D341Med (cell line): ENCODE results near the gene OSBPL3.

Source experiments
- DNase-seq: peaks from one replicate; pipeline ENCODE4 v3.0.0; 2012; ENCODE audit warnings: low spot score

Gene OSBPL3

DNA sequence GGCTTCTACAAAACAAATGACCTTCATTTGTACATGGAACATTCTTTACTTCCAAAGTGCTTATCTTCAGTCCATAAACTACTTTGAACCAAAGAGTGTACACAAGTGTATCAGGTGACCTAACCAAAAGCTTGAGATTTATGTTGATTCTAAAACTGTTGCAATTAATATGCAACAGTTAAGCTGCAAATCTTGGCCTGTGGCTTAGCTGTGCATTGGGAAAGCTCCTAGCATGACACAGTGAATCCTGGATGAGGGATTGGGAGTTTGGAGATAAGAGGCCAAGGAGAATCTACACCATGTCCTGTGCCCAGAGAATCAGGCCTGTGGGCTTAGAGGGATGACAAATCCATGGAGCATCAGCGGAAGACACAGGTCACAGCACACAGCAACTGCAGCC is 117.5 kb downstream of the OSBPL3 start:
- DNase-seq, result no peak

DNA sequence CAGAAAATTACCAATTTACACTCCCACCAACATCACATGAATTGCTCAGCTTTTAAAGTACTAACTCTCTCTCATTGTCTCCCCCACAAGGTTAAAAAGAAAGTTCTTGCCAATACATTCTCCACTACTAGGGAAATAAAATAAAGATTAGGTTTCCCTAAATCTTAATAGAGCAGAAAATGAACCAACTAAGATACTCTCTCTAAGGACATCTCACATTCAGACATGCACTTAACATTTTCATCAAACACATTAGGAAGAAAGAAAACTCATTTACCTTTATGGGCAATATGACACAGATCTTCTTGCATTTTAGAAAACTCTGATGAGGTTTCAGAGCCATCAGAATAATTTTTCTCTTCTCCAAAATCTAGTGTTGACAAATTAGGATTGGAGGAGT is 118.6 kb downstream of the OSBPL3 start:
- DNase-seq, result no peak

DNA sequence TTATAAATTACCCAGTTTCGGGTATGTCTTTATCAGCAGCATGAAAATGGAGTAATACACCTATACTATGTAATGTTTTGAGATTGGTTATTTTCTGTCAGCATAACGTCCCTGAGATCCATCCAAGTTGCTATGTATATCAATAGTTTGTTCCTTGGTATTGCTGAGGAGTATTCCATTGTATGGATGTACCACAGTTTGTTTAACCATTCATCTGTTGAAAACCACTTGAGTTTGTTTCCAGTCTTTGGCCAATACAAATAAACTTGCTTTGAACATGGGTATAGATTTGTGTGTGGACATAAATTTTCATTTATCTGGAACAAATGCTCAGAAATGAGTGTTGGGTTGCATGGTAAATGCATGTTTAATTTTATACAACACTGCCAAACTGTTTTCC is 119.4 kb downstream of the OSBPL3 start:
- no peak for DNase-seq

DNA sequence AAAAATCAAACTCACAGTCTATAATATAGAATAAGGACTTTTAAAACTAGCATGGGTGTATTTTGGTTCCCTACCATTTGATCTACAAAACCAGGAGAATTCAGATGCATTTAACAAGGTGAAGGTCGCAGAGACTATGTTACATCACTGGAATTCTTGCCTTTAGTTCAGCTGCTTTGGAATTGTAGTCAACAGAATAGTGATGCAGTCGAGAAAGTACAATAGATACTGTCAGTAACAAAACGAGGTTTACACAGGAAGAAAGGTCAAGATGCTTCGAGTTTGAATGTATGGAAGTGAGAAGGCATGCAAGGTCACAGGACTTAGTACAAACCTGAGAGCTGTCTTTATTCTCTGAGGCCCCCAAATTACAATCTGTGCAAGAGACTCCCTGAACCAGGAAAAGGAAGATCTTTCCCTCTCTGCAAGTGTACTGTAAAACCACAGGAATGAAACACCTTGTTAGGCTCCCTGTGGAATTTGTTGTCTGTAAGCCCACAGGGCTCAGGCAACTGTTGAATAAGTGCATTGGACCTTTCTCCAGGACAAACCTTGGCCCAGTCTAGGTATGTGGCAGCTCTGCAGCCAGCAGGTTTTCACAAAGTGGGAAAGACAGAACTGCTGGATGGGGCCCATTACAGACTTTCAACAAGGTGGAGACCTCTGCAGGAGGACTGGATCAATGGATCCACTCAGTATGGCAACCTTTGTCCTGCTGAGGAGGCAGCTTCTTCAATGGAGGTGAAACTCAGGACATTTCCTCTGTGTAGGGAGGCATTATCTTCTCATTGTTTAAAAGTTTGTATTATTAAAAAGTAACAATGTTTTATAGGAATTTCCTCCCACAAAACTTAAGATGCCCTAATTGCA is 121.6 kb downstream of the OSBPL3 start:
- DNase-seq, result no peak

DNA sequence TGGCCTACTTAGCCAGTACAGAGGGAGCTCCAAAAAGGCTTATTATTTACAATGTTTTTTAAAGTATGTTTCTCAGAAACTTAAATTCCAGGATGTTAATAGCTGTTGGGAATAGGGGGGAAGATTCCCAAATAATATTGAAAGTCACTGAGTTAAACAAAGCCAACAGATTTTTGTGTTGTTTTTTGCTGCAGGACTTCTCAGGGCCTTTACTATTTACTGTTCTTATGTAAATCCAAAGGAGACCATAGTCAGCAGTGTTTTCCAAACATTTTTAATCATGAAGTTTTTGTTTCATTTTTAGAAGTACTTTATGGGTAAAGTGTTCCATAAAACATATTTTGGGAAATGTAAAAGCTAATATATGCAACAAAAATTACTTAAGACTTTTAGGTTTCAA is 122.4 kb downstream of the OSBPL3 start:
- DNase-seq, result no peak

DNA sequence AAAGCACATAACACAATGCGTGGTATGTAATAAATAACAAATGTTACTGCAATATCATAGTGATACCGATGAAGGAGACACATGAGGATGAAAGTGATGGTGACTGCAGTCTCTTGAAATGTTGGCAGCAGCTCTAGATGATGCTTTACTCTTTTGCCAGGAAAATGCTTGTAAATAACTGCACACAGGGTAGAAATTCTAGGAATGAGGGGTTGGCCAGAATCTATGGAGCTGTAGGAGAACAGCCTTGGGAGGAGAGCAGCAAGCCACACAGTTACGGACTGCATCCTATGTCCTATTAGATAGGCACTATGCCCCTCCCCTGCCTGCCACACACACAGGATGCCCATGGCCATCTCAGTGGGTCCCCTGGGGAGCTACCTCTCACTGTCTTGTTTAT is 125.1 kb downstream of the OSBPL3 start:
- no peak for DNase-seq

DNA sequence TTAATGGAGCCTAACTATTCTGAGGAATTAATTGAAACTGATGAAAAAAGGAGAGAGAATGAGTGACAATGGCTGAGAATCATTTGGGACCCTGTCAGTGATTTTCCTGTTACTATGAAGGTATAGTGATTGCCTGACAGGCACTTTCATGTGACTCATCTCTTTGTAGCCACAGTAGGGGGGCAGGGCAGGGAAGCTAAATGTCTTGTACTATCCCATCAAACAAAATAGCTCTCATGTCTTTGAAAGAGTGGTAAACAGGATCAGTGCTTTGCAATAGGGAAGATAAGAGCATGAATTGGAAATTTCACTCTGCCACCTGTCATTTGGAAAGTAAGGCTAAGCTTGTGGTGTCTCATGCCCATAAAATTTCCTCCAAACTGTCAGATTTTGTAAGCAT is 128.2 kb downstream of the OSBPL3 start:
- DNase-seq, result no peak

DNA sequence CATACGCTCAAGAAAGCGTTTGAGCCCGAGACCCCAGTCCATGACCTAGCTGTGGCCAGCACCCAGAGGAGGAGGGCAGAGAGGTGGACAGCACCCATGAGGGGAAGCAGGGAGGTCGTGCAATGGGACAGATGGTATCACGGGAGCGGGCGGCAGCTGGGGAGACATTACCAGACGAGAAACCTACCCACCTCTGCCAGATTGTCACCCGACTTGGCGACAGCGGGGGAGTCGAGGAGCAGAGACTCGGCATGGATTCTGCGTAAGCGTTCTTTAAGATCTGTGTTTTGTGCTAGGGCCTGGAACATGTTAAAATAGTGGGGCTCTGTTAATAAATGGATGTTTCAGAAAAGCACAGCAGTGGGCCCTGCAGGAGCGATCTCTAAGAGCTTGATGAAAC is 131.1 kb downstream of the OSBPL3 start:
- DNase-seq, result no peak

DNA sequence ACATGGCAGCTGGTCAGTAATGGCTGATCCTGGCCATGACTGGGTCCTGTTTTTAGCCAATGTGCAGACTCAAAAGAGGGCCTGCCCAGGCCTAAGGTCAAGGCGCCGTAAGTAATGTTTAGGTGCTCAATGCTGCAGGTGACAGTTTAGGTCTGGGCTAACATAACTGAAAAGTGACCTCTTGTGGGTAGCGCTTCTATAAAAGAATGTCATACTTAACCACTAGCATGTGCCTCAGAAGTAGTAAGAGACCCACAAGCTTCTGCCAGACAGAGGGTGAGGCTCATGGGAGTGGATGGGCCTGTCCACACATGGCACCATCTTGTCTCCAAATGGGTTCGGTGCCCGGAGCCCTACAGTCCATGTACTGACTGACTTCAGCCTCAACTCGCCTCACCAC is 132.2 kb downstream of the OSBPL3 start:
- no peak for DNase-seq

DNA sequence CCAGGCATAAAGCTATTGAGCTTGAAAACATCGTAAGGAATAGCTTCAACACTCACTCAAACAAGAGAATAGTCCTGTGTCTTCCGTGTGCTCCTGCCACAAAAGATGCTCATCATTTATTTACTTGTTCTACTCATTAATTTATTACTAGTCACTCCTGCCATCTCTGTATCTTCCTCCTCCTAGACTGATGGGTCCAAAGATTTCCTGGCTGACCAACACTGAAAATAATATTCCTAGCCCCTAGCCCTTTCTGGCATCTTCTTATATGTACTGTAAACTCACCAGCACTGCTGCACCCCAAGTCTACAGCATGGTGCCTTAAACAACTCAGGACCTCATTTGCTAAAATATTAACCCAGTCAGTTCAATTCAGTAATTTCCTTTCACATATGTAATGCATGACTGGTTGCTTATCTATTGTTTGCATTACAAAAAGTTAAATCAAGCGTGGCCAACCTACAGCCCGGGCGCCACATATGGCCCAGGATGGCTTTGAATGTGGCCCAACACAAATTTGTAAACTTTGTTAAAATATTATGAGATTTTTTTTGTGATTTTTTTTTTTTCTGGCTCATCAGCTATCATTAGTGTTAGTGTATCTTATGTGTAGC is 136.1 kb downstream of the OSBPL3 start:
- DNase-seq, result no peak

DNA sequence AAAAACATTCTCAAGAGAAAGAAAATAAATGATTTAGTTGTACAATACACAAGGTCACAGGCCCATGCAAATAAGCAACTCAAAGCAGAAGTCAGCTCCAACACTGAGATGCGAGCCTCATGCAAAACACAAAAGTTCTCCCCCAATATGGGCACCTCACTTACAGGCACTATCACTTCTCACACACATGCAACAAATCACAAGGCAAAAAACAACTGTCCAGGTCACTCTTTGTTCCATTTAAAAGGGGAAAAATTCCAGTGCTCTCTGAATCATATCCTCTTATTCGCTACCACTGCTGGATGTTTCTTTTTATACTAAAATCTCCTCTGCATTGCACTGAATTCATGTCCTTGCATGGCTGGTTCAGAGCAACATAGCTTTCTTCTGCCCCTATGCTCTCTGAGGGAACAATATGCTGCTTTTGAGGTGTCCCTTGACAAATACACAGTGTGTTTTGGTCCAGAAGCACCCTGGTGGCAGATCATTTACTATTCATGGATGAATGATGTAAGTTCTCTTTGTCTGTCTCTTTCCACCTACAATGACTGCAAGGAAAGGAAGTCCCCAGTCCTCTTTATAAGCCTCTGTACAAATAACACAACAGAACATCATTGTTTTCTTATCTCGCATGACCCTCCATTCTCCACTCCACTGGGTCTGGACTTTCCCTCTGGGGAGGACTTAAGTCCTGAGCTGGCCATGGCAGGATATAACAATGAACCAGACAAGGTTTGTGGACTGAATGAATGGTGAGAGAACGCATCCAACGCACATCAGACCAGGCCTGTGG is 137.3 kb downstream of the OSBPL3 start:
- DNase-seq, result no peak

DNA sequence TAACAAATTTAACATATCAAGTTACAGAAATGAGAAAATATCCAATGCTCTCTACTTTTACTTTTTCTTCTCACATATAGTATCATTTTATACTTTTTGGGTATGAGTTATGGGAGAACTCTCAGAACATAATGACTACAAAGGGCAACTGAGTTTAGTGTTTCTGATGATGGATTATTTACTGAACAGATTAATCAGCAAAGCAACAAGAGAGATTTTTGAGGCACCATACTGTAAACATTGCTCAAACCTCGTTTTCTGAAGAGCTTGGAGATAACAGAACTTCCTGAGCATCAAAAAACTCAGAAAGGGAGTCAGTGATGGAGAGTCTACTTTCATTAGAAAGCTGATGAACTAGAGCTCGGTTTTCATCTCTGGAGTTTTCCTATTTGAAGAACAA is 137.9 kb downstream of the OSBPL3 start:
- no peak for DNase-seq

DNA sequence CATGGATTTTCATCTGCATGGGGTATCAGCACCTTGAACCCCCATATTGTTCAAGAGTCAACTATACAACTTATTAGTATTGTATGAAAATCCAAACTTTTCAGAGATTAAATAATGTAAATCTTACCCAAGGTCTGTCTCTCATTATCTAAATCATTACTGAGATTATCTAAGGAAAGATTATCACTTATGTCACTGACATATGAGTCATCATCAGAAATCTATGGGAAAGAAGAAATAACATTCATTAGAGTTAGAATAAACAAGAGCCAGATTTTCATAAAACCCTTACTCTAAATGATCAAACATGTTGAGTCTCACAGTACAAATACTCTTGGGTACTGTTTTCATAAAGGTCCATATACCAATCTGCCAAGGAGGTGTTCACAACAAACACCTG is 139.4 kb downstream of the OSBPL3 start:
- no peak for DNase-seq

DNA sequence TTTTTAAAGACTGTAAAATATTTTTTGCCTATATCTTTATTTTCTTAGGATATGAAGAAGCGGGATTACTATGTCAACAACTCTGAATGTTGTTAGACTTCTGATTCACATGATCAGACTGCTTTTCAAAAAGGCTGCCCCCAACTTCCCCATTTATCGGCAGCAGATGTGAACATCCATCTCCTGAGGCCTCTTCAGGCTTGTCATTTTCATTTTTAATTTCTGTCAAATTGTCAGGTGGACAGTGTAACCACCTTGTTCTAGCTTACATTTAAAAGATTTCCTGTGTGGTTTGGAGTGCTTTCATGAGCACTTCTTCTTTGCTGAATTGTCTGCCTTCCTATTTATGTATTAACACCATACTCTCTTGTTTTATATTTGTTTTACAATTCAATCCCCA is 143.9 kb downstream of the OSBPL3 start:
- no peak for DNase-seq

DNA sequence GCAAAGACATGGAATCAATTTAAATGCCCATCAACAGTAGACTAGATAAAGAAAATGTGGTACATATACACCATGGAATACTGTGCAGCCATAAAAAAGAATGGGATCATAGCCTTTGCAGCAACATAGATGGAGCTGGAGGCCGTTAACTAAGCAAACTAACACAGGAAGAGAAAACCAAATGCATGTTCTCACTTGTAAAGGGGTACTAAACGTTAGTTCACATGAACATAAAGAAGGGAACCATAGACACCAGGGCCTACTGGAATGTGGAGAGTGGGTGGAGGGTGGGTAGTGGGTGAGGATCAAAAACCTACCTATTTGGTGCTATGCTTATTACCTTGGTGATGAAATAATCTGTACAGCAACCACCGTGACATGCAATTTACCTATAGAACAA is 144.3 kb downstream of the OSBPL3 start:
- no peak for DNase-seq

DNA sequence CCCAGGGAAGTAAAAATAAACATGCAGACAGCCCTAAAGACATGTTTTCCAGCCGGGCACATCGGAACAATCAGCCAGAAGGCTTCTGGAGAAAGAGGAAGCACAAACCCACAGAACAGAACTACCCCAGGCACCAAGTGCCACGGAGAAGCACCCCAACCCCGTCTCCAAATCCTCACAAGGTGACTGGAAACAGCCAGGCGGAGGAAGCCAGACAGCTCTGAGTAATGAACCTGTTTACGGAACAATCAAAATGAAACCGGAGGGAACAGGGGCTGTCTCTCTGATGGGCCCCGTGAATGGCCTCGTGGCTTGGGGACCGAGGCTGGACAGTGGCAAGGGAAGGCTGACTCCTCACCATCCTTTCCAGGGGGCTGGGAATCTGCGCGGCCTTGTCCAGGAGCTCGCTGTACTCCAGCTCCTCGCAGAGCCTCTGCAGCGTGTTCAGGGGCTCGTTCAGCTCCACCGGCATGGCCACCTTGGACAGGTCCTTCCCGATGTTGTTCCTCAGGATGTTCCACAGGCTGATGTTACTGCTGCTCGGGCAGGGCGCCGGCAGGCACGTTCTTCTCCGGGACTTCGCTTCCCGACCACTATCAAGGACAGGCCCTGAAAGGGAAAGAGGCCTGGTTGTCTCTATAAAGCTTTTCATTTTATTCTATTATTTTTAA is 145.7 kb downstream of the OSBPL3 start:
- no peak for DNase-seq

DNA sequence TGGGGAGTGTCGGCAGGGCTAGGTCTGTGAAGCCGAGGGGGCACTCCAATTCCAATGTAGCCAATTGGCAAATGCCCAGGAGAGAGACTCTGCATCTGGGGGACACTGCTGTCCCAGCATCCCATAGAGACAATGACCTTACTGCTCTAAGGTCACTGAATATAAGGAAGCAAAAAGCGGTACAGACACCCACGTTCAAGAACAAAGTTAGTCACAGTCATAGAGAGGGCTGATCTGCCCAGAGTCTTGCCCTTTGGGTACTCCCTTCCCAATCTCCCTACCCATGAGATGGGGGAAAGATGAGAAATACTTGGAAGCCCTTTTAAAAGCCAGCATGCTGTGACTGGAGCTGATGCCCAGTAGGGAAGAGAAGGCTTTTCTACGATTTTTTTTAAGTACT is 146.4 kb downstream of the OSBPL3 start:
- no peak for DNase-seq

DNA sequence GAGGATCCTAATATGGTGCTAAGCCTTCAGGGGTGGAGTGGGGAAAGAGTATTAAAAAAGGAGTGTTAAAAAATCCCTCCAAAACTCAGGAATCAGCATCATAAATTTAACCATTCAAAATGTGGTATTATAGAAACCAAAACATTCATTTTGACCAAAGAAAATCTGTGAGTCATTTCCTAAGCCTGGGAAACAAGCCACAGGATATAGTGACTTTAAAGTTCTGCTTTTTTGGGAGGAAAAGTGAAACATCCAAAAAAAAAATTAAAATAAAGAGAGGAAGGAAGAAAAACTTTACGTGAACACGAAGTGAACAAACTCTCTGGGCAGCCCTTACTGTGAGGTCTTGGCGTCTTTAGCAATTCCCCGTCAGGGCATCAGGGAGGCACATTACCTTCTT is 148.7 kb downstream of the OSBPL3 start:
- DNase-seq, result no peak

DNA sequence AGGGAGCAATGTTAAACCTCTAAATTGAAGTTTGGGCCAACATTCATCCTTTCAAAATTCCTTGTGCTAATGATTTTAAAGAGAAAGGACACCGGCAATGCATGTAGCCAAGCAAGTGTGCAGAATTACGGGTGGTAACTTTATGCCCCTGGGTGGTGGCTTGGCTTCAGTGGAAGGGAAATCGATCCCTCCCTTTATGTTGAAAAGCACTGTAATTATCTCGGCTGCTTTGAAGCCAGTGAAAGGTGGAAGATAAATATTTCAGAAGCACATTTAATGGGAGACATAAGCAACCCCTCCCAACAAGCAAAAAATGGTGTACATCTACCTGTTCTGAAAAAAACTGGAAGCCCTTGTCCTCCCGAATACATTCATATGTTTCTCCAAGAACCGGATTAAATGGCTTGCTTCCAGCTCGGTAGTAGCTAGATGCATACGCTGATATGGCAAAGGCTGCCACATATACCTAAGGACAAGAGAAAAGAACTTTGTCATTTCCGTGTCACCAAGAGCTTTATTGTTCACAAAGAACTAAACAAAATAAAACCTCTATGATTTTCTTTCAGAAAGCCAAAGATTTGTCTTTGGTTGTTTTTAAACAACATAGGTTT is 149.4 kb downstream of the OSBPL3 start:
- no peak for DNase-seq

DNA sequence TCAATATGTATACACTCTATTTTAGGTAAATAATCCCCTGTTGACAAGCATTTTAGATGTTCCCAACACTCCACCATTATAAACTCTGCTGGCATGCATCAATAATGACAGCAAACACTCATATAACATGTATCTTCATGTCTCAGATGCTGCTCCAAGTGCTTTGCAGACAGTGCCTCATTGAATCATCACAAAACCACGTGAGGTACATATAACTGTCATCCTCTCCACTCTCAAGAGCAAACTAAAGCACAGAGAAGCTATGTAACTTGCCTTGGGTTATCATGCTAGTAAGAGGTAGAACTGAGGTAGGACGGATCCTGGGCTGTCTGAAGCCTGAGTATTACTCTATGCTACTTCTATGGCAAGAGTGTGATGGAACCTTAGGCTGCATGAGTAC is 150.2 kb downstream of the OSBPL3 start:
- DNase-seq, result no peak

DNA sequence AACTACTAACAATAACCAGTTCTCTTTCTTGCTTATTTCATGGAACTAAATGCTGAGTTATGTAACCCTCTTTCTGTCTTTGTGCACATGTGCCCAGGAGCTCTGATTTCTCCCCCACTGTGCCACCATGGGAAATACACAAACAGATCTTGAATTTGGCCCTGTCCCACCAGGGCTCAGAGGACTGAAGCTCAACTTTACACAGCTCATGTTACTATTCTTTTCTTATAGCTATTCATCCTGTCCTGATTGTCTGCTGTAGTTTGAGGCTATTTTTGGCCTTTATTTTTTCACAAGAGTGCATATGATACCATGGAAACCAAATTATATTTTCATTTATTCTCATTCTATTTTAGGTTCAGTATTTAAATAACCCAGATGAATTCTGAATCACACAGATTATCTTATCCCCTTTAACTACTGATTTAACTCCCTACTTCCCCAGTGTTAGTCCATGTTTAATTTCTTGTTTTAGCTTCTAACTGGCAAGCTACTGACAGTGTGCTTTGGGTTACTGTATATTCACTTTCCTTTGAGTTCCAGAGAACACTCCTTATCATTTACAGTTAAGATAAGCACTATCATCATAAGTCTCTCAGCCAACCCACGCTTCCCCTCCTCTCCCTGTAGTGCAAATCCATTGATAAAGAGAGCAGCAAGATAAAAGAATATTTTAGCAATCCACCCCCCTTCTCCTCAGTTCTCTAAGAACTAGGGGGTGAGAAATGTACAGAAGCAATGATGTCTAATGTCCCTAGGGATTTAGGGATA is 150.9 kb downstream of the OSBPL3 start:
- no peak for DNase-seq
